H1 (cell line): ENCODE measurements around the gene SLC23A3. TPM values are rescaled to one million over a fixed set of nuclear protein-coding genes. Genes with fewer than 3 reads are reported as not detected.

Experiments used
- CREB1 ChIP-seq: IDR thresholded peaks from 2 replicates; pipeline ENCODE4 v1.6.1; 2012; ENCODE audit warnings: inconsistent platforms
- EZH2 ChIP-seq: fragments of 200-600 bp; sonication (generic); IDR thresholded peaks from 2 replicates; pipeline ENCODE4 v1.7.1; 2012; ENCODE audit warnings: low read depth, mild to moderate bottlenecking, moderate library complexity, low read length, inconsistent platforms; ENCODE audit not compliant: severe bottlenecking
- HDAC2 ChIP-seq, 2 experiments: fragments of 300-600 bp in 1 of 2; sonication (generic) in 1 of 2; IDR thresholded peaks; 2 replicates each; pipeline ENCODE4 v1.6.1; 2011 to 2012; ENCODE audit warnings: low read depth in 2 of 2, low read length in 2 of 2, mild to moderate bottlenecking in 2 of 2, moderate library complexity in 2 of 2, borderline replicate concordance in 1 of 2, inconsistent platforms in 1 of 2
- JUND ChIP-seq: IDR thresholded peaks from 2 replicates; pipeline ENCODE4 v1.6.1; 2011; ENCODE audit warnings: mild to moderate bottlenecking, improper control_type of control experiment, low read length
- POLR2A ChIP-seq, 2 experiments: IDR thresholded peaks; 1 replicate in 1 of 2; 2 replicates in 1 of 2; pipeline ENCODE4 v1.6.1; 2011; ENCODE audit warnings: low read depth in 2 of 2, low read length in 2 of 2, mild to moderate bottlenecking in 2 of 2; ENCODE audit errors: control extremely low read depth in 1 of 2
- SUZ12 ChIP-seq: fragments of 200-600 bp; sonication (generic); IDR thresholded peaks from 2 replicates; pipeline ENCODE4 v1.6.1; 2012; ENCODE audit warnings: mild to moderate bottlenecking, inconsistent platforms, low read length, moderate library complexity, mixed read lengths
- YY1 ChIP-seq: IDR thresholded peaks from 2 replicates; pipeline ENCODE4 v1.6.1; 2011; ENCODE audit warnings: low read depth, mild to moderate bottlenecking, low read length
- polyA plus RNA-seq, 7 experiments: library from polyadenylated mRNA; depleted of rRNA in 3 of 7; stranded (reverse) in 5 of 7; unstranded in 2 of 7; fragments of >200 nt in 5 of 7; fragments of 200-250 nt in 2 of 7; gene quantifications; 1 replicate in 5 of 7; 2 replicates in 1 of 7; 4 replicates in 1 of 7; pipeline versions ENCODE4 v1.2.1 to v1.2.3, GENCODE V29; 2011 to 2013; ENCODE audit warnings: missing spikeins in 2 of 7, mixed read lengths in 2 of 7
- total RNA-seq: library from RNA; stranded (reverse); fragmentation: NEBNext Ultra II Directional; extraction: Animal tissue kit (Norgen Biotek cat#: 25700); gene quantifications from 2 replicates; pipeline ENCODE4 v1.2.1, GENCODE V29; 2021
- TF ChIP-seq, protein P1 (sequence below): IDR thresholded peaks from 2 replicates; pipeline ENCODE4 v1.6.1; 2011; ENCODE audit warnings: low read depth, mild to moderate bottlenecking, low read length; ENCODE audit not compliant: insufficient read depth
- TF ChIP-seq, protein P2 (sequence below): IDR thresholded peaks from 2 replicates; pipeline ENCODE4 v1.6.1; 2012; ENCODE audit warnings: inconsistent platforms
- TF ChIP-seq, protein P3 (sequence below): IDR thresholded peaks from 2 replicates; pipeline ENCODE4 v1.6.1; 2012; ENCODE audit warnings: inconsistent platforms

The SLC23A3 gene
- total and polyA plus RNA-seq, 2 of the 8 experiments (the other 6 are each of a cell fraction or from before 2014, with no cell fraction given): 0.35 to 0.84 TPM

DNA sequence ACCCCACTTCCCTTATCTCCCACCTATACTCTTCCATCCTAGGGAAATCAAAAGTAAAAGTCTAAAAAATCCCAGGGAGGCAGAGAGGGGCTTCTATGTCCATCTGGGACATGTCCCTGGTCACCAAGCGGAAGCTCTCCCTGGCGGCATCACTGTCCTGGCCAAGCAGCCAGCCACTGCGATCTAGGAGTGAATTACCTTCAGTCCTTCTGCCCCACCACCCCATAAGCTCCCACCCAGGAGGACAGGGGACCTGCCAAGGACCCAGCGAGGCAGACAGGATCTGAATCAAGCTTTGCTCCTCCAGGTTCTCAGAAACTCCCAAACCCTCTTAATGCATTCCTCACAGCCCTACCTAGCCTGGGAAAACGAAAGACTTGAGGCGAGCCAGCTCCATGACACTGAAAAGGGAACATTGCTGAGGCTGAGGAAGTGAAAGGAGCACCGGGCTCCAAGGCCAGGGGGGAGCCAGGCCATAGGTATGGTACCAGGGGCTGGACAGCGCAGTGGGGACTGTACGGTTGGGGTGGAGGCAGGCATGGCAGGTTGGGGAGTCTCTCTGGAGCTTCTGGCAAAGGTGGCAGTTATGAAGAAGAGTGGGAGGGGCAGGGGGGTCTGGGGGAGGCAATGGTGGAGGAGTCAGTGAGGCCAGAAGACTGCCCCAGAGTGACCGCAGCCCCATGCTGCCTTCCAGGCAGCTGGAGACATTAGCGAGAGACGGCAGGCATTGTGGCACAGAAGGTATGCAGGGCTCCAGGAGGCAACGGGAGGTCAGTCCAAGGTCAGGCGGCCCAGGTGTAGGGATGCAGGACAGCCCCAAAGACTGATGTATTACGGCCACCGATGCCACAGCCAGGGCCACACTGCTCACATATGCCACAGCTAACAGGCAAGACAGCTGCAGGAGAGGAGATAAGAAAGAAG is 2.7 kb upstream of the SLC23A3 start (continued):
- TF ChIP-seq HDAC2 (IDR thresholded peaks at IDR 0.05; ENCODE audit: borderline replicate concordance in 1 of 2, low read depth in 2 of 2, low read length in 2 of 2) (no peak), POLR2A (IDR thresholded peaks at IDR 0.05; ENCODE audit: control extremely low read depth in 1 of 2, low read depth in 2 of 2, low read length in 2 of 2) (no peak), CREB1 (no peak), YY1 (no peak), JUND (no peak), SUZ12 (no peak), EZH2 (no peak)
- TF ChIP-seq, protein P1, sequence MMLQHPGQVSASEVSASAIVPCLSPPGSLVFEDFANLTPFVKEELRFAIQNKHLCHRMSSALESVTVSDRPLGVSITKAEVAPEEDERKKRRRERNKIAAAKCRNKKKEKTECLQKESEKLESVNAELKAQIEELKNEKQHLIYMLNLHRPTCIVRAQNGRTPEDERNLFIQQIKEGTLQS: no peak
- TF ChIP-seq, protein P2, sequence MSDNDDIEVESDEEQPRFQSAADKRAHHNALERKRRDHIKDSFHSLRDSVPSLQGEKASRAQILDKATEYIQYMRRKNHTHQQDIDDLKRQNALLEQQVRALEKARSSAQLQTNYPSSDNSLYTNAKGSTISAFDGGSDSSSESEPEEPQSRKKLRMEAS: no peak
- TF ChIP-seq, protein P3, sequence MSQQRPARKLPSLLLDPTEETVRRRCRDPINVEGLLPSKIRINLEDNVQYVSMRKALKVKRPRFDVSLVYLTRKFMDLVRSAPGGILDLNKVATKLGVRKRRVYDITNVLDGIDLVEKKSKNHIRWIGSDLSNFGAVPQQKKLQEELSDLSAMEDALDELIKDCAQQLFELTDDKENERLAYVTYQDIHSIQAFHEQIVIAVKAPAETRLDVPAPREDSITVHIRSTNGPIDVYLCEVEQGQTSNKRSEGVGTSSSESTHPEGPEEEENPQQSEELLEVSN: no peak
